Ramos (cell line): ENCODE results near the gene OR4K5.
"Not testable (repeated sequence)": the region's sequence is repeated elsewhere in the genome, so short reads cannot be mapped to it uniquely, and the experiment has no call there.

Experiments
- in situ Hi-C: fragments of 300-500 bp; cut with MboI; formaldehyde crosslinking; loops from one replicate; pipeline ENCODE4 v1.14.3; 2022; ENCODE audit warnings: low sequenced_read_pairs; ENCODE audit not compliant: unreplicated experiment

The OR4K5 gene, protein sequence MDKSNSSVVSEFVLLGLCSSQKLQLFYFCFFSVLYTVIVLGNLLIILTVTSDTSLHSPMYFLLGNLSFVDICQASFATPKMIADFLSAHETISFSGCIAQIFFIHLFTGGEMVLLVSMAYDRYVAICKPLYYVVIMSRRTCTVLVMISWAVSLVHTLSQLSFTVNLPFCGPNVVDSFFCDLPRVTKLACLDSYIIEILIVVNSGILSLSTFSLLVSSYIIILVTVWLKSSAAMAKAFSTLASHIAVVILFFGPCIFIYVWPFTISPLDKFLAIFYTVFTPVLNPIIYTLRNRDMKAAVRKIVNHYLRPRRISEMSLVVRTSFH

DNA sequence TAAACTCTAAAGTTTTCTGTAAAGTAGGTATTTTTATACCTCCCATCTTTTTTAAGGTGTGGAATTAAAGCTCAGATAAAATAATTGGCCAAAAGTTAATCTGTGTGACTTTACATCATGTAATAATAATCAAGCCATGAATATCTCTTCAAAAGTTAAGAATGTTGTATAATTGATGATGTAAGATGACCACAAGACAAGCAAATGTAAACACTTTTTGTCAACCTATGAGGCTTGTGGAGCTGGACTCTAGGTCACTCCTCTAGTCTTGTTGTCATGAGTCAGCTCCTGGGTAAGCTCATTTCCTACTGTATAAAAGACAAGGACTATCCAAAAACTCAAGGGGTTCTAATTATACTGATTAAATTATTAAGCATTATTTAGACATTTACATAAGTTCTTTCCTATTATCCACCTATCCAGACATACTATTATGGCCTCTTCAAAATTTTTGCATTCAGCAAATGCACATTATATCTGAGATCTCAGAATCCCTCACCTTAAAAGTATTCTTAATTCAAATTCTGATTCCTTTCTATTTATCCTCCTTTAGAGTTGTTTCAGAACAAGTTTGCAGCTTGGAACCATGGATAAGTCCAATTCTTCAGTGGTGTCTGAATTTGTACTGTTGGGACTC lies at the start of gene OR4K5:
TSS of gene OR4K5 (plus strand) at position 587 of the 637 bp plus-strand sequence. CDS start at position 587, 0 bp downstream.
- in situ Hi-C loops = no loop called here

- in situ Hi-C loops = no loop called here
Observed at GRCh38 chr14:19873178-19873577, 47.2 kb upstream of the OR4K5 start.

GRCh38 chr14:19874842-19875241 lies 45.6 kb upstream of the OR4K5 start, which contains the start of gene OR4K2:
TSS of gene OR4K2 (plus strand) at chr14:19875142. CDS start at chr14:19876268, 1,126 bp downstream.
- in situ Hi-C loops = no loop called here

DNA sequence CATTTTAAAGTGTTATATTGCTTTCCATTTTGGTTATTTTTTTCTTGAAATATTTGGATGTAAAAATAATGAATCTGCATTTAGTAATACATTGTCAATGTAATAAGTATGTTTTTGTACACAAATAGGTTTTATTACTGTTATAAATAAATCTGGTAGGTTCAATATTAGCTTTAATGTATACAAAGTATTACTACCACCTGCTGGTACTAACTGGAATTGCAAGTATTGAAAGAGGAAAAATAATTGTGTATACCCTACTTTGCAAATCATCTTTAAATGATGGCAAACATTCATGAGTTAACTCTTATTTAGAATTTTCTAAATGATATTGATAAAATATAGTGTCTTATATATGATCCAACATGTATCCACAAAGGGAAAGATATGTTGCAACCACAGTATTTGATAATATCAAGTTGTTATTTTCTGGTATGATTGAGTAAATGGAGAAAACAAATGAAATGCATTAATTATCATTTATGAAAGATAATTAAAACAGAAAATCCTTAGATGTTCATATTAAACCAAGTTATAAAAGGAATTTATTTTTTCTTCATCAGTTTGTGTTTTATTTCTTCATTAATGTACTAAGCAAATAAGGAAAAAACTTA lies 42.3 kb upstream of the OR4K5 start:
- in situ Hi-C loops = no loop called here

DNA sequence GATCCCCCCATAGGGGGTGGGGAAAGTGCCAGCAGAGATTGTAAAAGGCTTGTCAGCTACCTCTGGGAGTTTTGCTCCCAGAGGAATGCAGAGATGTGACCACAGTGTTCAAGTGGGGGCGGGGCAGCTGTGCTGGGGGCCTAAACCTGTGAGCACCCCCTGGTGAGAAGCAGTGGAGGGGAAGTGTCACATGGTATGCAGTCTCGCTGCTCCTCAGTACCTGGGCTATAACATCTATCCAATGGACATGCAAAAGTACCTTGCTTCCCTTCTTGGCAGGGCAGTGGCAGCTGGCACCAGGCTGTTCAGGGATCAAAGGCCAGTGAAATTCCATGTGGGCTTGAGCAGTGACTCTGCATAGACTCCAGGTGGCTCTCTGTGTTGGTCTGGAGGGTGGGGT lies 25.1 kb upstream of the OR4K5 start:
- in situ Hi-C loops = no loop called here

DNA sequence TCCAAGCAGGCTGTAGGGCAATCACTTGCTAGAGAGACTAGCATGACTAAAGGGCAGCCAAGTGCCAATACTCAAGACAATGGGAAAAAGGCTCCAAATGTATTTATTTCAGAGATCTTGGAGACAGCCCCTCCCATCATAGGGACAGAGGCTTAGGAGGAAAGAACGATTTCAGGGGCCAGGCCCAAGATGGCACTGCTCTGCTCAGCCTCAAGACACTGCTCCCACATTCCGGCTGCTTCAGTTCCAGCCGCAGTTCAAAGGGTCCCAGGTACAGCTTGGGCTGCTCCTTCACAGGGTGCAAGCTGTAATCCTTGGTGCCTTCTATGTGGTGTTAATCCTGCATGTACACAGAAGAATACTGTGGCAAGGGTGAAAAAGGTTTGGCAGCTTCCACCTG lies 19.4 kb upstream of the OR4K5 start:
- in situ Hi-C loops = no loop called here

DNA sequence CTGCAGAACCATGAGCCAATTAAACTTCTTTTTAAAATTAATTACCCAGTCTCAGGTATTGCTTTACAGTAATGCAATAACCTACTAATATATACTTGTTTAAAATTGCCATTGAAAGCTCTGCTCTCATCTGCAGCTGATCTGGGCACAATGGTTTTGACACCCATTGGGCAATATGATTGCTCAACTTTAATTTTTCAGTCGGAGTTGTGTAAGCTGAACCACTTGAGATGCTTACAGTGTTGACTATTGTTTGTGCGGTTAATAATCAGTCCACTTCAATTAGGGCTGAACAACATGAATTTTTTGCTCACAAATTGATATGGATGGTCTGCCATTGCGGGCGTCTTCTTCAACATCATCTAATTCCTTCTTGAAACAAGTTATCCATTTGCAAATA lies 18.0 kb upstream of the OR4K5 start:
- in situ Hi-C loops = no loop called here

DNA sequence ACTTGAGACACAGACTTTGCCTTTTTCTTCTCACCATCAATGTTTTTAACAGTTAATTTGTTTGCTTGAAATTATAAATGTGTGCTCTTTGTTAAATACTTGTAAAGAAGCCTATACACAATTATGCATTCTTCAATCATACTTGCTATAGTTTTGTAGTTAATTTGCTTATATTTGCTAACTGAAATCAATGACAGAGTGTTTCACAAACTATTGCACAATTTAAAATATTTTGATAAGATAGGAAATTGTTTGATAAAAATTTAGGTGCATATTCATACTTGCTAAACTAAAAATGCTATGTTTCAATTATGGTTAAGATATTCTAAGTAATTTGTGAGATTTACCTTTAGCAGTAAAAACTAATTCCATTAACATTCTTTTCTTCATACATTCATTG lies 13.7 kb upstream of the OR4K5 start:
- in situ Hi-C loops = no loop called here

- in situ Hi-C loops = no loop called here
Observed at GRCh38 chr14:19911114-19911513, 9.3 kb upstream of the OR4K5 start.

DNA sequence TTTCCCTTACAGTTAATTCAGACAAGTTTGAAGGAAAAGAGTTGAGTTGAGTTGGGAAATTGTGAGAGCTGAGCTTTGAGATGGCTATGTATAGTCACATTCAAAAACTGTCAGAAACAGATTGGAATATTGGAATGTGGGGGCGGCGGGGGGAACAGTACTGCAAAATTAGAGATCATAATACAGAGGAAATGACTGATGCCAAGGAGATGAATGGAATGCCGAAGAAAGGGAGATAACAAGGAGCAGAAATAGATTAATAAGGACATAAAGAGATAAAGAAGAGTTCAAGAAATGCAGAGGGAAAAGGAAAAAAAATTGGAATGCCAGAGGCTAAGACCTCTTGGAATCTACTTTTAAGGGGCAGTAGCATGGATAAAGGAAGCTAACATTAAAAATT lies 3.2 kb upstream of the OR4K5 start:
- in situ Hi-C loops = no loop called here

- in situ Hi-C loops = no loop called here
Observed at GRCh38 chr14:19917955-19918518, 2.4 kb upstream of the OR4K5 start.

DNA sequence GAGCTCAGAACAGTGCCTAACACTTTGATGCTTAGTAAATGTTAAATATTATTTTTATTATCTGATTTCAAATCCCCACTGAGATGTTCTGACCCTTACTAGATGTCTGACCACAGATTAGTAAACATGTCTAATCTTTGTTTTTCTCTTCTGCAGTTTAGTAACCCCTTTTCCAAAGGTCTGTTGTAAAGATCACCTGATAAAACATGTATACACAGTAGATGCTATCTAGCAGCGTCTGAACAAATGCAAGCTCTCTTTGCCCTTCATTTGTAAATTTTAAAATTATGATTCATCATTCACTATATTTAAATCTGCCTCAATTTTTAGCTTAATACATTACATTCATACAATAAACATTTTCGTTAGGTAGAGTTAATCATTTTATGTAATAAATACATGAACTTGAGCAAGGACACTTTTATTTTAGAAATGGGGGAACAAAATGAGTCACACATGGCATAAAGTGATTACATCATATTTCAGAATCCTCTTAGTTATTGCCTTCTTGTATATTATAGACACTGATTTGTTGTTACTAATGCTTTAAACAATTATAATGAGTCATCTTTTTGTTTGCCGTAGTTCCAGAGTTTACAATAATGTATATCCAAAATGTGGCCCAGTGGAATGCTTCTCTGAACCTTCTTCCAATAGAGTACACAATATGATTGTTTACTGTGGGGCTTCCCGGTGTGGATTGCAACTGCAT lies 1.7 kb upstream of the OR4K5 start:
- in situ Hi-C loops = no loop called here

GRCh38 chr14:19930617-19931016 lies 10.2 kb downstream of the OR4K5 start, which contains the start of gene OR4K1:
TSS of gene OR4K1 (plus strand) at chr14:19930917. CDS start at chr14:19935667, 4,750 bp downstream.
- in situ Hi-C loops = no loop called here

- in situ Hi-C loops = no loop called here
Observed at GRCh38 chr14:19941668-19942067, 21.3 kb downstream of the OR4K5 start.

DNA sequence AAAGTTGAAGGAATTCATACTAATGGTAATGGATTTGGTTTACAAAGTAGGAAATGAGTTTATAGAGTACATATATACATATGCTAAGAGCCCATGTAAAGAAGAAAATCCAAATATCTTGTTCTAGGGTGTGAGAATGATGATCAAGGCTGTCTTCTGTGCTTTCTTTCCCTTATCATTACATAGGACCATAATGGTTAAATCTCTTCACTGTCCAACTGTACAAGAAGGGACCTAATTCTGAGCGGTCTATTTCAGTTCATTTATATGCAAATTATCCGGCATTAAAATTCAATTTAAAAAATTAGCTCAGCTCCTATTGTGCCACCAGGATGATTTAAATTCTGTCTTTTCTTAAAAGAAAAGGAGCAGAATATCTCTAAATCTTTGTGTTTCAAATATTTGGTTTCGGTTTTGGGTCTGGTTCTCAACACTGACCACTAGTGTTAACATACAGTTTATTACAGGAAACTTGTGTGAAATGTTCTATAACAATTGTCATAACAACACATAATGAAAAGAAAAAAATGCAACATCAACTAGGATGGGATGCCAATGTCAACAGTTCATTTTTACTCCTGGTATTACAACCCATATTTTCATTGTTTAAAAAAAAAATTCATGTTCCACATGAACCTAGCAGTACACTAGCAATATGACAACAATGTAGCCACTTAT lies 27.1 kb downstream of the OR4K5 start:
- in situ Hi-C loops = no loop called here

DNA sequence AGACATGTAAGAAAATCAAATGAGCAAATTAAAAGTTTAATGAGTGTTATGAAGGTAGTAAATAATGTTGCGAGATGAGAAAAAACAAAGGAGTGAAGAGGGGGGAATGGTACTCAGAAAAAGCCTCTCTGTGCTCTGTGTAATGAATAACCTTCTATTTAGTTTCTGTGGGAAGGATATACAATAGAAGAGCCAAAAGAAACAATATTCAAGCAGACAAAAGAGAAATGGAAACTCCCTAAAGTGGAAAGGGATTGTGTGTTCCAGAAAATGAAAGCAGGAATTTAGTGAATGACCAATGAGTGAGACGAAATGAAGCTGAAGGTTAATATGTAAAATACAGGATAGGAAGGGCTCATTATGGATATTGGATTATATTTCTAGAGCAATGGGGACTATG lies 28.8 kb downstream of the OR4K5 start:
- in situ Hi-C loops = no loop called here

DNA sequence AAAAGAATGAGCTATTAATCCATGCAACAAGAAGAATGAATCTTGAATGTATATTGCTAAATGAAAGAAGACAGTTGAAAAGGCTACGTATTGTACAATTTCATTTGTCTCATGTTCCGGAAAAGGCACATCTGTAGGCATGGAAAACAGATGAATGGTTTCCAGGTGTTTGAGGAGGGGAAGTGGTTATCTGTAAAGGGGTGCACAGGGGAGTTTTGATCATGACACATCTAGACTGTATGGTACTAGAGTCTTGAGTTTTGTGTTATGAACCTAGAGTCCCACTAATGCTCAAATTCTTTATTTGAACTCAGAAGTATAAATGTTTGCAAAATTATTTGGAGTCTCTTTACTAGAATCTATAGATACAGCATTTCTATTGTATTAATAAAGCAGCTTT lies 49.3 kb downstream of the OR4K5 start:
- in situ Hi-C loops = not testable (repeated sequence)
